Central memory CD4-positive, alpha-beta T cell (primary cell): ENCODE measurements around the gene OR6B1.

ENCODE experiments used
- DNase-seq: peaks from one replicate; pipeline ENCODE4 v3.0.0; 2022
- total RNA-seq, 3 experiments: gene quantifications; one replicate each; lab custom pipeline; 2026; lab: John Stamatoyannopoulos, UW

OR6B1 gene
- 0 to 0.04 (median 0) reads per million in 3 experiments for total RNA-seq

DNA sequence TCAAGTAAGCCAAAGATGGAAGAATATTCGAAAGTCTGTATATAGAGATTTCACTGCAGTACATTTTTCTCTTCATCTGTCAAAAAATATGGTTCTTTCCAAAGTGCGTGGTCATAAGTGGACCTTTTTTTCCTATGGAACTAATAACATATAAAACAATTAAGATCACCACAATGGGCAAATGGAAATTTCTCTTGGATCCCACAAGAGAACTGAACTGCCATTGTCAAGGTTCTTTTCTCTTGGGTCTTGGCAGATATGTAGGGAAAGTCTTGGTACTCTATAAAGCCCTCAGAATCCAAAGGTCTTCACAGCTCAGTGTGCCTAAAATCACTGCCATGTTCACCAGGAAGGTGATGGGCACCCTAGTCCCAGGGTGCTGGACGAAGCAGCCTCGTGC is at the start of gene OR6B1:
OR6B1 (plus strand) TSS at position 301 of the 400 bp plus-strand sequence. CDS start 3,677 bp downstream, outside the sequence.
- no peak for DNase-seq

DNA sequence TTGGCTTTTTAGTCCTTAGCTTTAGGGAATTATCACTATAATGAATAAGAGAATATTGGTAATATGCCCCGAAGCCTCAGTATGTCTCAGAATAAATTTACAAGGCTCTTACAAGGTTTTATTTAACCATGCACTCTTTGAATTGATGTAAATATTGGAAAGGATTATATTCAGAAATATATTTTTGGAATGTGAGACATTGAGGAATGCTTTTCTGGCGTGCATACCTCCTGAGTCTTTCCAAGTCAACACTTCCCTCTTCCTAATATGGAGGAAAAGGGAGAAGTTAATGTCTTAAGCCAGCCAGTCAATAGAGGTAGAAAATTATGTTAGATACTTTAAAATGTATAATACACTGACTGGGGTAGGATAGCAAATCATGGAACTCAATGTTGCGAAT is 46.7 kb upstream of the OR6B1 start:
- no peak for DNase-seq

DNA sequence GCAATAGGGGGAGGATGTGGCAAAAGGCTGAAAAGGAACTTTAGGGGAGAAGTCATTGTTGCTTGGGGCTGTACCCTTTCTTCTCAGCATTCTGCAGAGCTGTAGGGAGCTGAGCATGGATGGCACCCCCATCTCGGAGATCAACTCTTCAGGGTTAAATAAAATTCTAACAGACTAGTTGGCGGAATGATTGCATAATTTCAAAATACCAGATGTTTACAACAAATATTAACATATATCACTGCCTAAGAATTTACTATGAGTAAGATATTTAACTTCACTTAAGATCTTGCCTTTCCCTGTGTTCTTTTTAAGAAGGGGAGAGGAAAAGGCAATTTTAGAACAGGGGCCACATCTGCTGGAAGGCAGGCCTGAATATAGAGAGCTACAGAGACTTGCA is 46.0 kb upstream of the OR6B1 start:
- no peak for DNase-seq

DNA sequence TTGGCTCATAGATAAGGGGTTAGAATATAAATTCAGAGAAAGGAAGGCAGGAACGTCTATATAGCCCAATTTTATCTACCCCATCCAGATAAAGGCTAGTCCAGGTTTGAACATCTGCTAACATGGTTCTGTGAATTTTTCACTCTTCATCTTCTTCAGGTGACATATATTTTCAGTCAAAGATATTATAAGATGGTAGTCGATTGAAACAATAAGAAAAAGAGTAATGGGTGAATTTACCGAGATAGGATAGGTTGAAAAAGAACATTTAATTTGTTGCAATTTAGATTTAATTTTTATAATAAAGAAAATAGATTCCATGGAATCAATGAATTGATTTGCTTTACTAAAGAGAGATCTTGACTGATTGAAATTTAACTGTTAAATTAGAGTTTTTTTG is 45.6 kb upstream of the OR6B1 start, which contains the start of gene OR2F1:
OR2F1 (plus strand) TSS at position 301 of the 400 bp plus-strand sequence. CDS start 5,127 bp downstream, outside the sequence.
- no peak for DNase-seq

DNA sequence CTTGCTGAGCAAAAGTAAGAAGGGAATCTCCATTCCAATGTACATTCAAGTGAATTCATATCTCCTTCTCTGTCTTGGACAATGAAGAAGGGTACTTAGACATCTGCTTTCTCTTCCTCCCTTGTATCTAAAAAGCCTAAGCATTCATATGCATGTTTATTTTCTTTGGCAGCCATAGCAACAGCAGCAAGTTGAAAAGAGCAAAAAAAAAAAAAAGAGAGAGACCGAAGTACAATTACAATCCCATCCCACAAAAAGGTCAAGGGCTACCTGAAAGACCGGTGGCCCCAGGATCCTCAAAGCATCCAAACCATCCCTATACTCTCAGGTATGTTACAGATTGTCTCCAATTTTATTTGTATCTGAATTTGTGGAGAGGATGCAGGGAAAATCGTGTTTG is 41.3 kb upstream of the OR6B1 start:
- DNase-seq = no peak

DNA sequence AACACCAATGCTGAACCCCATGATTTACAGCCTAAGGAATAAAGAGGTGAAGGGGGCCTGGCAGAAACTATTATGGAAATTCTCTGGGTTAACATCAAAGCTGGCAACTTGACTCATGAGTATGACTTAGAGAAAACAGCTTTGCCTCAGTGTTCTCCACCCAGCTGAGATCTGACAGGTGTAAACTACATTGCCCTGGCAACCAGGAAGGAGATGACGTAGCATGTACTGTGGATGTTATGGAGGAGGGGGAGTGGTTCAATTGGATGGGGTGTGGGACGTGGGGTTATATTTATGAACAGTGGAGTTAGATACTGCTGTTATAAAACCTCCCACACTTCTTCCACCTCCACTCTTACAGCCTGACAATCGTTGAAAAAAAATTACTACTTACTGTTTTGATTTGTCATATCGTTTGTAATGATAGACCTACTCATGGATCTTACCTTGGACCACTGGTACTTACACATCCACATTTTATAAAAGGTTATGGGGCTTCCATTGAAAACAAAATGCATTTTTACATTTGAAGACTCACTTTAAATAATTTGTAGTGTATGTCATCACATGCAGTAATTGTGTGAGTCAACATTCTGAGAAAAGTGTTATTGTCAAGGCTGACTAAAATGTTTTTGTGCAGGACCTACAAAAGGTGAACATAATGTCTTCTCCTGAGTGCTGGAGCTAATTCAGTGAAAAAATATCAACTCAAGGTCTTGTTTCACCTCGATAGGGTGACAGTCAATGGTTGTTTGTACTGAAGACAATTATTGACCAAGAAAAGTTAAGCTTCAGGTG is 39.1 kb upstream of the OR6B1 start:
- DNase-seq = no peak

DNA sequence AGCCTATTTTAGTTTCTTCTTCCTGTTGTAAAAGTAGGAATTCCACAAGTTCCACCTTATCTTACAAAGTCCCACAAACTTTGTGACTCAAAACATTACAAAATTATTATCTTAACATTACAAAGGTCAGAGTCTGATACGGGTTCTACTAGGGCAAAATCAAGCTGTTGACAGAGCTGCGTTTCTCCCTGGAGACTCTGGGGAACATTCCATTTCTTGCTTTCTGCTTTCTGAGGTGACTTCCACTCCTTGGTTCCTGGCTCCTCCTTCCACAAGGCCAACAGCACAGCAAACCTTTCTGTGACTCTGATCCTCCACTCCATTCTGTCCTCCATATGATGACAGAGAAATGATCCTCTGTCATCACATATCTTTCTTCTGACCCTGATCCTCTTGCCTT is 34.8 kb upstream of the OR6B1 start:
- DNase-seq = no peak

DNA sequence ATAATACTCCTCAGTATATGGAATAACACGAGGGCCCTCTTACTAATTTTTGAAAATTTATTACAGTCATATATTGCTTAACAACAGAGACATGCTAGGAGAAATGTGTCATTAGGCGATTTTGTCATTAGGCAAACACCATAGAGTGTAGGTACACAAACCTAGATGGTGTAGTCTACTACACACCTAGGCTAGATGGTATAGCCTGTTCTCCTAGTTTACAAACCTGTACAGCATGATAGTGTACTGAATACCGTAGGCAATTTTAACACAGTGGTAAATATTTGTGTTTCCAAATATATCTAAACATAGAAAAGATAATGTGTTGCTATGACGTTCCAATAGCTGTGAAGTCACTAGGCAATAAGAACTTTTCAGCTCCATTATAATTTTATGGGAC is 32.7 kb upstream of the OR6B1 start:
- no peak for DNase-seq

DNA sequence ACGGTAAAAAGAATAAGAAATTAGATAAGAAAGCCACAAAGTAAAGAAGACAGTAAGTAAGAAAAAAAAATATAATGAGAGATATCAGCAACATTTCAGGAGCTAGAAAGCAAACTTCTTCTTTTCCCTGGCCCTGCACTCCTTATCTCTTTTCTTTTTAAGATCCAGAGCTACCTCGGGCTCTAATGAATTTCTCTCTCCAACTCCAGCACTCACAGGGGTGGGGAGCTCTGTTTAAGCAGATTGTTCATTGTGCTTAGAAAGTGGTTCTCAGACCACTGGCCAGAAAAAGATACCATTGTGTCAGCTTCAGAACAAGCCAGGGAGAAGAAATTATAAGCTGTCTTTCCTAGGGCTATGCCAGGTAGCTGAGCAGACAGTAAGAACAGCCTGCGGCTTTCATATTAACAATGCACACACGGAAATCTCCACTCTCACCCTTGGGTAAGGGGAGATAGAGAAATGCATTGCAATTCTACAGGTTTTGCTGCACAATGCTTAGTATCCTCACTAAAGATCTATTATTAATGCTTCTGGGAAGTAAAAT is 26.2 kb upstream of the OR6B1 start:
- no peak for DNase-seq

DNA sequence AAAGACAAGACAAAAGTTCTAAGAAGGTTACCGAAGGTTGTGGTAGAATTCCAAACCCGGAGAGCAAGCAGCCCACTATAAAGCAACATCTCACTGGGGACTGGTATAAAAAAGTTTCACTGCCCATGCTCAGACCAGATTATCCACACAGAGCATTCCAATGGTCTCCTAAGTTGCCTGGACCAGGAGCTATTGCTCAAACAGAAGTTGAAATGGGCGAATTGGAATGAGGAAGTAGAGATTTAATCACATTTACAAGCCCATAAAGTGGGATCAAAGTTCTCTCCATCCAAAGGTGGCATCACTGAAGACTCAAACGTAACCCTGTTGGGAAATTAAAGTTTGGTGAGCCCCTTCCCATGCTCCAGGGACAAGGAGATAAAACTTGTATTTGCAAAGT is 25.7 kb upstream of the OR6B1 start:
- no peak for DNase-seq

DNA sequence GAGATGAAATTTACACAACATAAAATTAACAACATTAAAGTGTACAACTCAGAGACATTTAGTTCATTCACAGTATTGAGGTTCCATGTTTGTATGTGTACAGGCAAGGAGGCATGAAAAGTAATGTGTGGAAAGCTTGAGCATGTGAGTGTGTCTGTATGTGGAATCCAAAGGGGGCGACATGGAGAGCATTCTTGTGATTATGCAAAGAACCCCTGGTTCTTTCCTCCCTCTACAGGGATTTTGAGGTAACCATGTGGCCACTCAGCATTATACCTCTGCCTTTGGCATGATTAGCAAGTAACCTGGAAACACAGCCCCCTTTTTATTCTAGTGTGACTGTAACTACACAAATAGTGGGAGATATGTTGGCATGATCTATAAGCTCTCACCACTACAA is 24.5 kb upstream of the OR6B1 start:
- no peak for DNase-seq

DNA sequence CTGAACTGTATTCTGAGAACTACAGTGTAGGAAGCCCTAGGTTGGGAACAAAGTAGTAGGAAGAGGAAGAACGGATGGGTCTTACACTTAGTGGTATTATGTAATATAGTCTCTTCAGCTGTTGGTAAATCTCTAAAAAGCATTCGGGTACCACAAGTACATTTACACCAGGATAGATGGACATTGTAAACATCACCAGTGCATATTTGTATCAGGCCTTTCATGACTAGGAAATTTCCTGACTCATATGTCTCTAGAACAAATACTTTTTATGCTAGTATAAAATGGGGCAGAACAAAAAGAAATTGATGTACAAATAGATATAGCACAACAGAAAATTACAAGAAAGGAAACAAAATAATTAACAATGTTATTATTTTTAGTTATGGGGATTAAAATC is 21.5 kb upstream of the OR6B1 start:
- no peak for DNase-seq

DNA sequence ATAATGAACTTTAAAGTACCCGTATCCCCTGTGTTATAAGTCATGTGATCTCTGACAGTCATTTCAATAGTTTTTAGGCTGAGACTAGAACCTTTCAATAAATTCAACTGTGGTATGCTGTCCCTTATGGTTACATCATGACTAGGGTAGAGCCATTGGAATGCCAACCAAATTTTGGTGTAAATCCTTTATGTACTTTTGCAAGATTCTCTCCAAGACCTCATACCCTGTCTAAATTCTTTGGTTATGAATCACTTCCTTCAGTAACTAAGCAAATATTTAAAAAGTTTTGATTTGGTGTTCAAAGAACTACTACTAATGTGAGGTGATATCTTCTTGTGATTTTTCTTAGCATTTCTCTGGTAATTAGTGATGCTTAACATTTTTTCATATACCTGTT is 20.8 kb upstream of the OR6B1 start:
- no peak for DNase-seq

DNA sequence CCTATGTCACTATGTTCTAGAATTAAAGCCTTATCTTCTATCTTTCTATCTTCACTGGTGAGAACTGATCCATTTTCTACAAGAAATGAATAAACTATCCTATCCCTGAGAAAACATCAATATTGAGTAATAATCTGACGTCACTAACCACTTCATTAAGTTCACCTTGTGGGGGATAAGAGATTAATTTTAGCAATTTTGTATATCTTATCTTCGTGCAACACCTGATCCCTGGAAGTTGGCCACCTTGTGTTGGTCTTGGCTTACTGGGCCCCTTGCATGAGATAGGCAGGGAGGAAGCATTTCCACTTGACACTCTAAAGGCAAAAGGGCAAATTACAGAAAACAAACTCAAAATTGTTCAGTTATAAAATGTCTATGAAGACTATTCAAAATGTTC is 20.1 kb upstream of the OR6B1 start:
- DNase-seq = no peak

DNA sequence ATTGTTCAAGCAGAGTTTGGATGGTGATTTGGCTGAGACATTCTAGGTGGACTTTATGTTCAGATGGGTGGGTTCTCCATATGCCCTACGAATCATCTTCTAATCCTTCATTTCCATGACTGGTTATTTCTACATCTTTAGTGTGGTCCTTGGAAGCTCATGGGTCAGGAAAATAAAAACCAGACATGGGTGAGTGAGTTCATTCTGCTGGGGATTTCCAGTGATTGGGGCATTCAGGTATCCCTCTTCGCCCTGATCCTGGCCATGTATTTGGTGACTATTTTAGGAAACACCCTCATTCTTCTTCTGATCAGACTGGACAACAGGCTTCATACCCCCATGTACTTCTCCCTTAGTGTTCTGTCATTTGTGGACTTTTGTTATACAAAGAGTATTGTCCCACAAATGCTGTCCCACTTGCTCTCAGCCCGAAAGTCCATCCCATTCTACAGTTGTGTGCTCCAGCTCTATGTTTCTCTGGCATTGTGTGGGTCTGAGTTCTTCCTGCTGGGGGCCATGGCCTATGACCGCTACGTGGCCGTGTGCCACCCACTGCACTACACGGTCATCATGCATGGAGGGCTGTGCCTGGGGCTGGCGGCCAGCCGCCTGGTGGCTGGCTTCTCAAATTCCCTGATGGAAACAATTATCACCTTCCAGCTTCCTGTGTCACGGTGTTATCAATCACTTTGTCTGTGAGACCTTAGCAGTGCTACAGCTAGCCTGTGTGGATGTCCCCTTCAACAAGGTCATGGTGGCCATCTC is 19.2 kb upstream of the OR6B1 start:
- DNase-seq = no peak

DNA sequence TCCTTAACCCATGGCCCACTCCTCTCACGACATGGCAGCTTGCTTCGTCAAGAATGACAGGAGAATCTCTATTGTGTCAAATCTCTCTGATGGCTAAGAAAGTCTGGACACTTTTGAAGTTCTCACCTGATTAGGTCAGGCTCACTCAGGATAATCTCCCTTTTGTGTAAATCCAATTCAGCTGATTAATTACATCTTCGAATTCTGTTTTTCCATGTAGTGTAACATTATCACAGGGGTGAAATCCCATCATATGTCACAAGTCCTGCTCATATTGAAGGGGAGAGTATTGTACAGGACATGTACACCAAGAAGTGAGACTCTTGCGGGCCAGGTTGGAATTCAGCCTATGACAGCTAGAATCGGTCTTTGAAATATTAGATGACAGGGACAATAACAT is 16.2 kb upstream of the OR6B1 start:
- no peak for DNase-seq

DNA sequence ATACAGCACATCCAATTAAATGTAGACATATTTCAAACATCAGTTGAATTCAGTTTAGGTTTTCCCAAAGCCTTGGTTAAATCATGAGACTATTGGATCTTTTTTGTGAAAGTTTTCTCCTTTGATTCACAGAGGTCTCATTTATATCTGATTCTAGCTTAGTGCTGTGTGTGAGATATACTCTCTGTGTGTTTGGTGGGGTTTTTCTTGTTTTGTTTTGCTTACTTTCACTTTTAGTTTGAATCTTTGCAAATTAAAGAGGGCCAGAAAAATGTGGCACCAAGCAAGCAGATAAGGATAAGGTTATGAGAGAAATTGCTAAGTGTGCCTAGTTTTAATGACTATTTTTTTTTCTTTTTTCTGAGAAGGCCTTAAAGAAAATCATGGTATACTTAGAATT is 12.6 kb upstream of the OR6B1 start:
- no peak for DNase-seq

DNA sequence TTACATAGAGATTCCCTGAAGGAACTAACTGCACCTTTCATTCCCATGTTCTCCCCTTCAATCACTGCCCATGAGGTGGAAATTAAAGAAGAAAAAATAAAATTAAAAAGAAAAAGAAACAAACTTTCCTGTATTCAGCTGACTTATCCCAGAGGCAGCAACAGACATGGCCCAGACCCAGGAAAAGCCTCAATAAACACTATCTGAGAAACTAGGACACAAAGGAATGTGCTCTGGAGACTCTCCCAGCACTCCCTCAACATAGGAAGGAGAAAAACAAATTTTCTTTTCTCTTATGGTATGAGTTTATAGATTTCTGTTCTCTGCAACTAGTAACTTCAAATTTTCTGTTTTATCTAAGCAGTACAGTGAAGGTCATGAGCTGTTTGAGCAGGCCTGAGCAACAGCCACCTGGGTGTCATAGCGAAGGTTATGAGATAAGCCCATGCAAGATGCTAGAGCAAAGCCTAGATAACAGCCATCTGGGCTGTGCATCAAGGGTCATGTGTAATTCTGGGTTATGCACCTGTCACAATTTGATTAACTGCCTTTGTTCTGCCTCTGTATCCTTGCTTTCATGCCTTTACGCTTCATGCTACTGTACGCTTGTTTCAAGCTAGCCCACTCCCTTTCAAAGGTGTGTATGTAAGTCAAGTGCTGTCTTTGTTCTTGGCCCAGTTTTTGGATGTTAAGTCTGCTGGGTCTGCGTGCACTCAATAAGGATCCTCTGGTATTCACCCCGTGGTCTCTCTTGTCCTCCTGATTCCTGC is 11.0 kb upstream of the OR6B1 start:
- no peak for DNase-seq

DNA sequence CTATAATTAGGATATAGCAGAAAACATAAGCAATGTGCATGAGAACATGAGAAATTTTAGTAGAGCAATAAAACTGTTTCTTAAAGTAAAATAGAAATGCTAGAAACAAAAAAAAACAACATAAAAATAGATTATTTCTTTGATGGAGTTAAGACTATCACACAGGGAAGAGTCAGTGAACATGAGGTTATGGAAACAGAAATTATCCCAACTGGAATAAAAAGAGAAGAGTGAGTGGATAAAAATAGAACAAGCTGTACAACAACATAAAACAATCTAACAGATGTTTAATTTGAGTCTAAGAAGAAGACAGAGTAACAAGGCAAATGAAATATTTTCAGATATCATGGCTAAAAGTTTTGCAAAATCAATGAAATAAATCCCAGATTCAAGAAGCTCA is 7.5 kb upstream of the OR6B1 start:
- DNase-seq = no peak

DNA sequence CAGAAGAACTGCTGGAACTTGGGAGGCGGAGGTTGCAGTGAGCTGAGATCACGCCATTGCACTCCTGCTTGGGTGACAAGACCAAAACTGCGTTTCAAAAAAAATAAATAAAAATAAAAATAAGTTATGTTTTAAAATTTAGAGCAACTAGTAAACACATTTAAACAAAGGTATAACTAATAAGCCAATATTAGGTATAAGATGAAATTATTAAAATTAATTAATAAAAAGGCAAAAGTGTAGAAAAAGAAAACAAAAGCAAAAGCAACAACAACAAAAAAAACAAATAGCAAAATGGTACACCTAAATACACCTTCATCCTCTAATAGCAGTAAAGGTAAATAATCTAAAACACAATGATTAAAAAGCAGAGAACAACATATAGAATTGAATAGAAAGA is 6.2 kb upstream of the OR6B1 start:
- no peak for DNase-seq

DNA sequence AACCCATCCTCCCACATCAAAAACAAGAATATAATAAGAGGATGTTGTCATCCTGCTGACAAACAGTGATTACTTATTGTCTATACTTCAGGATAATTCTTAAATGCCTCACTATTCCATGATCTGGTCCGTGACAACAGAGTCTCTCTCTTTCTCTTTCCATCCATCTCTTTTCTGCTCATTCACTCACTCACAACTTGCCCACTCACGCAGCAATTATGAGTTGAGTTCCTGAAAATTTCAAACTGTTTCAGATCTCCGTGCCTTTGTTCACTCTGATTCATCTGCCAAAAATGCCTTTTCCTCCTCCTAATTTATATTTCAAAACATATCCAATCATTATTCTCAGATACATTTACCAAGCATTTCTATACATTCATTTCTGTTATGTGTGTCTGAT is 1.4 kb downstream of the OR6B1 start:
- DNase-seq = no peak

DNA sequence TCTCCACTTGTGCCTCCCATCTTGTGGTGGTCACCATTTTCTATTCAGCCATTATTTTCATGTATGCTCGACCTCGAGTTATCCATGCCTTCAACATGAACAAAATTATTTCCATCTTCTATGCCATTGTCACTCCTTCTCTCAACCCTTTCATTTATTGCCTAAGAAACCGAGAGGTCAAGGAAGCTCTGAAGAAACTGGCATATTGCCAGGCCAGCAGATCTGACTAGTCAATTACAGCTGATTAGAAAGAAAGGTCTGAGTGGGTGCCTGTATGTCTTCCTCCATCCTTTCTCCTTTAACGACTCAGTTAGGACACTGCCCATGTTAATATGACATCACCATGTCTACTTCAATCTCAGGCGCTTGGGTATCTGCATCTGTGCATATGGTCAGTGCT is 4.6 kb downstream of the OR6B1 start:
- DNase-seq = no peak

DNA sequence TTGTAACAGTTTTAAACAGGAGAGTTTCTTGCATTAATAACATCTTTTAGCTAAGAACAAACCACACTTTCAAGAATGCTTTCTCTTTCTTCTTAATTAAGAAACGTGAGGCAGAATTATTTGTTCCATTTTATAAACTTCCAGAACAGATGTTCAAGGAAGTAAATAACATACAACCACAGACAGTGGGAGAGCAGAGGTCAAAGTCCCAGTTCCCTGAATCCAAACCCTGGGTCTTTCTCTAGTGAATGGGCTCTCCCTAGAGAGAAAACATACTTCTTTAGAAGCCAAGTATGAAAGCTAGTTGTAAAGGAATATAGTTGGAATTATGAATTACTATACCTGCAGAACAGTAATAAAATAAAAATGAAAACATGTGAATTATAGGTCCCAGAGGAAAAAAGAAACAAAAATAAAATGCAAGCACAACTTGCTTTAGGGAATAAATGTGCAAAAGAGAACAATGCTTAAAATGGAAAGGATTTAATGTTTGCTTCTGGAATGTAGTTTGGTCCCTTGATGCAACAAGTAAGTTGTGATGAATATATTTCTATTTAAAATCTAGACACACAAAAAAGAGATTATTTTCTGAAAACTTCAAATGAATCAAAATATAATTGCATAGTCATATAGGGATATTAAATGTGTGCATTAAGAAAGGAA is 6.0 kb downstream of the OR6B1 start:
- DNase-seq = no peak
